GM12891 (cell line): ENCODE data around the gene PTPRD.

Experiments
- DNase-seq: peaks from one replicate; pipeline ENCODE4 v3.0.0; 2011; ENCODE audit warnings: low spot score; ENCODE audit not compliant: insufficient read length
- FAIRE-seq: peaks from 2 replicates; lab custom pipeline; 2011; peaks lifted over from hg19 to GRCh38; lab: Jason Lieb, UNC
- PAX5 ChIP-seq: IDR thresholded peaks from 2 replicates; pipeline ENCODE4 v1.6.1; 2011; ENCODE audit warnings: low read length, moderate library complexity, mild to moderate bottlenecking; ENCODE audit not compliant: insufficient read depth, severe bottlenecking
- POLR2A ChIP-seq: IDR thresholded peaks from 2 replicates; pipeline ENCODE4 v1.6.1; 2011; ENCODE audit warnings: low read depth, low read length, control low read depth
- POLR2AphosphoS5 ChIP-seq: IDR thresholded peaks from 2 replicates; pipeline ENCODE4 v1.6.1; 2011; ENCODE audit warnings: low read depth, low read length, control low read depth
- POU2F2 ChIP-seq: IDR thresholded peaks from 2 replicates; pipeline ENCODE4 v1.6.1; 2011; ENCODE audit warnings: low read depth, mild to moderate bottlenecking, control low read depth, low read length, moderate library complexity
- SPI1 ChIP-seq: IDR thresholded peaks from 2 replicates; pipeline ENCODE4 v1.6.1; 2011; ENCODE audit warnings: low read depth, low read length, control low read depth
- TAF1 ChIP-seq: IDR thresholded peaks from 2 replicates; pipeline ENCODE4 v1.6.1; 2011; ENCODE audit warnings: low read depth, low read length, control low read depth

PTPRD gene

DNA sequence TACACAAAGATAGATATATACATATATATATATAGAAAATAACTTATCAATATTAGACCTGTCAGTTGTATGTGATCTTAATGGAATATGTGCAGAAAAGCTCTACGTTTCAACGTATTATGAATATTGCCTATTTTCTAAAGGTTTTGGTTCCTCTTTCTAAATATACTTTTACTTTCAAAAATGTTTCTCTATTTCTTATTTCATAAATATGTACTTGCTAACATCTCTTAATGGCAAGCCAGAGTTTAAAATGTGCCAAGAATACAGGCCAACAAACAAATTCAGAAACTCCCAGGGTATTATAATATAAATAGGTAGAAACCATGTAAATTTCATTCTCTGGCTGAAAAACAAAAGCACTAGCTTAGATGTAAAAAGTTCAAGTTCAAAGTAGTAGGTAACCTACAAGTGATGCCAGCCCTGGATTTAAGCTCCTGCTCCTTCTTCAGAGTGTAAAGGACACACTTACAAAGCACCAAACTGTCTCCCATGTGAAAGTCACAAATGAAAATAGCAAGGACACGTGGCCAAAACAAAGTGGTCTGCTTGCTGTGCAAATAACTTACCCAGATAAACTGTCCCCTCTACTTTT lies 2128.1 kb downstream of the PTPRD start:
- TF ChIP-seq POLR2A (no peak), POU2F2 (no peak), SPI1 (no peak), POLR2AphosphoS5 (no peak), TAF1 (no peak), PAX5 (no peak)
- DNase-seq (no peak), FAIRE-seq (no peak)

- FAIRE-seq (no peak), DNase-seq (no peak)
- no peak for TF ChIP-seq SPI1
- TF ChIP-seq POU2F2 = no peak
- no peak for TF ChIP-seq POLR2AphosphoS5
- TF ChIP-seq TAF1 = no peak
- TF ChIP-seq PAX5 = no peak
- TF ChIP-seq POLR2A = no peak
Measured at GRCh38 chr9:8477450-8477849, 2135.4 kb downstream of the PTPRD start.

DNA sequence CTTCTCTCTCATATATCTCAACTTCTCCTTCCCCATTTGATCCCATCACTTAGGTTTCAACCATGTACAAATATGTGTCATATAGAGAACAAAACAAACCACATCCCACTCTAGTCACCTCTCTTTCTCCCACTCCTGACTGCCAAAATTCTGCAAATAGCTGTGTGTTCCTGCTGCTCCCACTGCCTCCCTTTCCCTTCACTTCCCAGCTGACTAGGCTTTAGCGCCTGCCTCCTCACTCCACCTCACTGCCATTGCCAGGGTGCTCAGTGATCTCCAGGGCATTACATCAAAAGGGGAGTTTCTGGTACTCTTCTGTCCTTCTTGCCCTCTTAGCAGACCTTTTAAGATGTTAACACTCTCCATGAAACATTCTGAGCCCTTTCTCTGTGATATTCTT lies 2137.9 kb downstream of the PTPRD start:
- no peak for DNase-seq
- no peak for FAIRE-seq
- no peak for TF ChIP-seq POLR2AphosphoS5
- TF ChIP-seq SPI1 = no peak
- no peak for TF ChIP-seq PAX5
- no peak for TF ChIP-seq TAF1
- no peak for TF ChIP-seq POLR2A
- TF ChIP-seq POU2F2 = no peak

- FAIRE-seq (no peak), DNase-seq (no peak)
- TF ChIP-seq SPI1 = no peak
- TF ChIP-seq POLR2AphosphoS5 = no peak
- TF ChIP-seq POLR2A = no peak
- no peak for TF ChIP-seq TAF1
- no peak for TF ChIP-seq PAX5
- no peak for TF ChIP-seq POU2F2
Measured at GRCh38 chr9:8473244-8474020, 2139.4 kb downstream of the PTPRD start.

- FAIRE-seq (no peak), DNase-seq (no peak)
- TF ChIP-seq POLR2A (no peak), TAF1 (no peak), PAX5 (no peak), SPI1 (no peak), POU2F2 (no peak), POLR2AphosphoS5 (no peak)
Measured at GRCh38 chr9:8468045-8468637, 2144.7 kb downstream of the PTPRD start.

GRCh38 chr9:8457816-8458215 lies 2155.0 kb downstream of the PTPRD start:
- FAIRE-seq (no peak), DNase-seq (no peak)
- TF ChIP-seq PAX5 (no peak), POLR2AphosphoS5 (no peak)

DNA sequence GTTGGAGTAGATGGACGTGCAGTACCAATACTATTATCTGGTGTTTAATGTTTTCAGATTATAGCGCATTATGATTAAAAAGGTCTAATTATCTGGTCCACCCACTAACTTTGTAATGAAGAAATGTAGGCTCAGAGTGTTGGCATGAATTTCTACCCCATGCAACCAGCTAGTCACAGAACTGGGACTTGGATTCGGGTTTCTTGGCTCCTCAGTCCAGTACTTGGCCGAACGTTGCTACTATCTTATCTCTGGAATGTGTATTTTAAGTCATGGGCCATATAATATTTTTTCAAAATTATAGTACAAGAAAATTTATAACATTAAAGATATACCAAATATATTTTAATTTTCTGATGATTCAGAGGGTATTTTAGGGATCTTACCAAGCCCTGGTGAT lies 2155.7 kb downstream of the PTPRD start:
- TF ChIP-seq PAX5 (no peak), POLR2A (no peak), SPI1 (no peak), POLR2AphosphoS5 (no peak), POU2F2 (no peak), TAF1 (no peak)
- no peak for FAIRE-seq
- DNase-seq = no peak

GRCh38 chr9:8456344-8456743 lies 2156.5 kb downstream of the PTPRD start:
- TF ChIP-seq TAF1 (no peak), POLR2A (no peak), POLR2AphosphoS5 (no peak), SPI1 (no peak), PAX5 (no peak), POU2F2 (no peak)
- no peak for FAIRE-seq

GRCh38 chr9:8450810-8451545 lies 2161.8 kb downstream of the PTPRD start:
- TF ChIP-seq TAF1 (no peak), POLR2AphosphoS5 (no peak), POU2F2 (no peak), SPI1 (no peak), POLR2A (no peak)
- DNase-seq (no peak), FAIRE-seq (no peak)

More at GRCh38 chr9:8456344-8456743, 2156.5 kb downstream of the PTPRD start:
- no peak for DNase-seq
